ENCODE measurements around the gene TRIP4.

GRCh38 chr15:64361259-64361658 lies 26.4 kb upstream of the TRIP4 start:
- TF ChIP-seq CTCF (IDR thresholded peaks at IDR 0.05; ENCODE audit: extremely low read depth in 1 of 2, insufficient read depth in 1 of 2, low read depth in 1 of 2, low read length in 2 of 2) (no peak), POLR2A (IDR thresholded peaks at IDR 0.05; ENCODE audit: low read depth, low read length) (no peak)

All from endothelial cell of umbilical vein (primary cell).